Central memory CD4-positive, alpha-beta T cell (primary cell): Measurements from ENCODE around the gene SH3D21.

Experiments
- DNase-seq: peaks from one replicate; pipeline ENCODE4 v3.0.0; 2022
- total RNA-seq, 3 experiments: gene quantifications; one replicate each; lab custom pipeline; 2026; lab: John Stamatoyannopoulos, UW

Gene SH3D21
- total RNA-seq, result 3.8 to 9.4 (median 8.5) reads per million in 3 experiments

GRCh38 chr1:36306210-36306901 lies at the start of gene SH3D21:
TSS of gene SH3D21 (plus strand) at chr1:36306368. CDS start at chr1:36306421, 53 bp downstream.
- peak; percentile 51 for DNase-seq

- no peak for DNase-seq
Observed at GRCh38 chr1:36256558-36257374, 49.4 kb upstream of the SH3D21 start.

- no peak for DNase-seq
Observed at GRCh38 chr1:36257375-36257767, 48.8 kb upstream of the SH3D21 start.

GRCh38 chr1:36258960-36259344 lies 47.2 kb upstream of the SH3D21 start:
- no peak for DNase-seq

- no peak for DNase-seq
Observed at GRCh38 chr1:36268981-36269380, 37.2 kb upstream of the SH3D21 start.

- DNase-seq, result no peak
Observed at GRCh38 chr1:36269408-36269838, 36.7 kb upstream of the SH3D21 start.

- no peak for DNase-seq
Observed at GRCh38 chr1:36273024-36273423, 33.1 kb upstream of the SH3D21 start.

GRCh38 chr1:36274201-36274600 lies 32.0 kb upstream of the SH3D21 start:
- DNase-seq, result no peak

GRCh38 chr1:36276688-36277087 lies 29.5 kb upstream of the SH3D21 start:
- no peak for DNase-seq

GRCh38 chr1:36279110-36279788 lies 26.9 kb upstream of the SH3D21 start:
- DNase-seq, result no peak

GRCh38 chr1:36279789-36280296 lies 26.3 kb upstream of the SH3D21 start:
- no peak for DNase-seq

GRCh38 chr1:36284061-36284460 lies 22.1 kb upstream of the SH3D21 start:
- no peak for DNase-seq

- no peak for DNase-seq
Observed at GRCh38 chr1:36284517-36284916, 21.7 kb upstream of the SH3D21 start.

GRCh38 chr1:36285443-36286101 lies 20.6 kb upstream of the SH3D21 start:
- DNase-seq, result peak; percentile 69

- DNase-seq, result no peak
Observed at GRCh38 chr1:36286802-36287201, 19.4 kb upstream of the SH3D21 start.

- no peak for DNase-seq
Observed at GRCh38 chr1:36287595-36287994, 18.6 kb upstream of the SH3D21 start.

- DNase-seq, result no peak
Observed at GRCh38 chr1:36295390-36295789, 10.8 kb upstream of the SH3D21 start.

- no peak for DNase-seq
Observed at GRCh38 chr1:36297062-36297461, 9.1 kb upstream of the SH3D21 start.

GRCh38 chr1:36298640-36299039 lies 7.5 kb upstream of the SH3D21 start:
- DNase-seq, result no peak

- no peak for DNase-seq
Observed at GRCh38 chr1:36300526-36300925, 5.6 kb upstream of the SH3D21 start.

GRCh38 chr1:36301220-36301619 lies 4.9 kb upstream of the SH3D21 start:
- DNase-seq, result no peak

GRCh38 chr1:36303244-36303643 lies 2.9 kb upstream of the SH3D21 start:
- DNase-seq, result no peak
